PFSK-1 (cell line): Measurements from ENCODE around the gene LRCH4.

Experiments used
- POLR2AphosphoS5 ChIP-seq: IDR thresholded peaks from 2 replicates; pipeline ENCODE4 v1.6.1; 2012; ENCODE audit warnings: low read depth, mild to moderate bottlenecking, control low read depth, low read length, moderate library complexity
- TAF1 ChIP-seq: IDR thresholded peaks from 2 replicates; pipeline ENCODE4 v1.6.1; 2012; ENCODE audit warnings: low read length, control low read depth, borderline replicate concordance; ENCODE audit not compliant: insufficient read depth

DNA sequence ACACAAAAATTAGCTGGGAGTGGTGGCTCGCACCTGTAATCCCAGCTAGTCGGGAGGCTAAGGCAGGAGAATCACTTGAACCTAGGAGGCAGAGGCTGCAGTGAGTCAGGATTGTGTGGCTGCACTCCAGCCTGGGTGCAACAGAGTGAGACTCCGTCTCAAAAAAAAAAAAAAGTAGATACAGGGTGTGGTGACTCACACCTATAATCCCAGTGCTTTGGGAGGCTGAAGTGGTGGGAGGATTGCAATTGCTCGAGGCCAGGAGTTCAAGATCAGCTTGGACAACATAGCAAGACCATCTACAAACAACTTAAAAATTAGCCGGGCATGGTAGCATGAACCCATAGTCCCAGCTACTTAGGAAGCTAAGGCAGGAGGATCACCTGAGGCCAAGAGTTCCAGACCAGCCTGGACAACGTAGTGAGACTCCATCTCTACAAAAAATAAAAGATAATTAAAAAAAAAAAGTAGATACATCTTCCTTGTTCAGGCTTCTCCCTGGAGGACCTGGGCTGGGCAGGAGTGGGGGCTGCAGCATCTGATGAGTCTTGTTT is 28.5 kb upstream of the LRCH4 start:
- TF ChIP-seq POLR2AphosphoS5 (no peak), TAF1 (no peak)
